GM21367 (cell line): ENCODE results near the gene SLC24A3.
"Not testable (repeated sequence)": the region's sequence is repeated elsewhere in the genome, so short reads cannot be mapped to it uniquely, and the experiment has no call there.

Experiments used
- ATAC-seq: cut with Tn5 transposase; IDR thresholded peaks from one replicate; pipeline ENCODE4 v1.9.1; 2021; ENCODE audit not compliant: unreplicated experiment

SLC24A3 gene

GRCh38 chr20:19727251-19727847, 514.9 kb downstream of the SLC24A3 start:
- no peak for ATAC-seq

DNA sequence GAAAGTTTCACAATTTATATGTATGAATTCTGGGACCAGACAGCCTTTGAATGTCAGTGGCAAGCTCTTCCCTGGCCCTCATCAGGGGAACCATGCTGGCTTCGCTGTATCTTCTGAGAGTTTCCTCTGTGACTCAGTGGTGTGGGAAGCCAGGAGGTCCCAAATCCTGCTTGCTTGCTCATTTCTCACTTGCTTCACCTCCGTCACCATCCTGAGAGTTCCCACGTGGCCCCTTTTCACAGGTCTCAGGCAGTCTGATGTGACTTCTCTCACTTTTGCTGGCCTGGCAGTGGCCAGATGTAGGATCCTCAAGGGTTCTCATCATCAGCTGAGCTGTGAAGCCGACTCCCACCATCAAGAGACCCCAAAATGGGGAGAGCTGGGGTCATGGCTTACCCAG, 517.2 kb downstream of the SLC24A3 start:
- no peak for ATAC-seq

- ATAC-seq: no peak
Observed at GRCh38 chr20:19730706-19731105, 518.3 kb downstream of the SLC24A3 start.

GRCh38 chr20:19734811-19735210, 522.4 kb downstream of the SLC24A3 start:
- ATAC-seq: no peak

- no peak for ATAC-seq
Observed at GRCh38 chr20:19735446-19735845, 523.0 kb downstream of the SLC24A3 start.

DNA sequence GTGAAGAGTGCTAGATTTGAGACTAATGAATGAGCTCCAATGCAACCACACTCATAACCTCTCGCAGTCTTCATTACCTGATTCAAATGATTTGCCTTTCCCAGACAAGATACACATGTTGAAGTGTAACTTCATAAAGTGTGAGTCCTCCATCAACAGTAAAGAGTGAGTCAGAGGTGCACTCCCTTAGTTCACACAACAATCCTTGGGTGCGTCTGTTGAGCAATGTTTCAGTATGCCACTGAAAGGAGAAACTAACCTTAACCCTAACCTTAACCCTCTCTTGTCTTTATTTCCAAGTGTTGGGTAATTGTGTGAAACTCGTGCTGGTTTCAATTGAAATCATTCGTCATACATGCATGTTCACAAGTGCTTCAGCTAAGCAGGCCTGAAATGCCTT, 524.6 kb downstream of the SLC24A3 start:
- no peak for ATAC-seq

GRCh38 chr20:19738951-19739350, 526.5 kb downstream of the SLC24A3 start:
- ATAC-seq: no peak

- ATAC-seq: no peak
Observed at GRCh38 chr20:19739351-19739750, 526.9 kb downstream of the SLC24A3 start.

DNA sequence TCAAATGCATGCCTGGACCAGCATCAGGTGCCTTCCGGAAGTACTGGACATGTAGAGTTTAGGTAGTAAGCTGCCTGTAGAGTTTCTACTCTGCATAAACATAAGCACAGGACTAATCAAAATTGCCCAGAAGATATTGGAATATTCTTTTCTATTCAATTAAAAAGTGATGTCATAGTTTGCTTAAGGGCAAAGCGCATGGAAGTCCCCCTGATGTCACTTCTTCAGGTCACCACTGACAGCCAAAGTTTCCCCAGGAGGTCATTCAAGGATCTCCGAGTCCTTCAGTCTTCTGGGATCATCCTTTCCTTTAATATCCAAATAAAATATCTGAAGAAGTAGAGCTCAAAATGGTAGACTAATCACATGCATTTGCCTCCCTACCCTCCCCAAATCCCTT, 528.1 kb downstream of the SLC24A3 start:
- ATAC-seq: no peak

- ATAC-seq: no peak
Observed at GRCh38 chr20:19741924-19742323, 529.5 kb downstream of the SLC24A3 start.

- no peak for ATAC-seq
Observed at GRCh38 chr20:19742974-19743639, 530.7 kb downstream of the SLC24A3 start.

DNA sequence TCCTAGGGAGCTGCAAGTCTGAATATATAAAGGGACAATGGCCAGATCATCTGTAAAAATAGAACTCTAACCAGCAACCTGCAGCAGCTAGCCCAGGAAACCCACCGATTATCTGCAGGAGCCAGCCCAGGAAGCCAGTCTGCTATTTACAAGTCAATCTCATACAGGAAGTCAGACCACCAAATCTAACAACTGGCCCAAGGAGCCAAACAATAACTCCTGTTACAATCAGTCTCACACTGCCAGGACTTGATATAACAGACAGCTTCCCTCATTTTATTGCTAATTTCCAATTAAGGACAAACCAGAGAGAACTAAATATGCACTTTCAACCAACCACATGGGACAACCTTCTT, 531.2 kb downstream of the SLC24A3 start:
- no peak for ATAC-seq

DNA sequence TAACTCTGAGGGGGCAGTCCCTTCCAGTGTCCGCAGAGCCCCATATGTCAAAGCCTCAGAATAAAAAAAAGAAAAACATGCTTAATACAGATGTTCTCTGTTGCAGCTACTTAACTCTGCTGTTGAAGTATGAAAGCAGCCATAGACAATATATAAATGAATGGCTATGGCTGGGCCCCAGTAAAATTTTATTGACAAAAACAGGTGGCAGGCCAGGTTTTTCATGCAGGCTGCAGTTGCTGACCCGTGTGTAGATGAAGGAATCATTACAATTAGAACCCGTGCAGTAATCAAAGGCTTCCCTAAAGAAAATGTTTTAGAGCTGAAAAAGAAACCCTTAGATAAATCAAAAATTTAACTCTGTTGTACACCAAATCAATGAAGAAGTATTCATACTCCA, 532.7 kb downstream of the SLC24A3 start:
- ATAC-seq: no peak

GRCh38 chr20:19745584-19745983, 533.1 kb downstream of the SLC24A3 start:
- no peak for ATAC-seq

DNA sequence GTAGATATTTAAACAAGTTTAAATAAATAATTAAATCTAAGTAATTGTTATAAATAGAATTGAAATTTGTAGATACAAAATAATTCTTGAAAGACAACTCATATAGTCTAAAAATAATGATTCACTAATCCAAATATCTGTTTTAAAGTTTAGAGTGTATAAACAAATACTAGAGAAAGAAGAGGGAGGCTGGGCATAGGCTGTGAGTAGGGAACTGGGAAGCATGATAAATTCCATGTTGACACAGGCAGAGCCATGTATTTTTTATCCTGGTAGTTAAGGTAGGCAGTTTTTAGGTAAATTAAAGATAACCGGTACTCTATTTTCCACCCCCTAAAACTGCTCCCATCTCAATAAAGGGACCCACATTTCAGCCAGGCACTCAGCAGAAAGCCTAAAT, 534.0 kb downstream of the SLC24A3 start:
- no peak for ATAC-seq

GRCh38 chr20:19747903-19748302, 535.5 kb downstream of the SLC24A3 start:
- ATAC-seq: no peak

- ATAC-seq: no peak
Observed at GRCh38 chr20:19748681-19749080, 536.2 kb downstream of the SLC24A3 start.

DNA sequence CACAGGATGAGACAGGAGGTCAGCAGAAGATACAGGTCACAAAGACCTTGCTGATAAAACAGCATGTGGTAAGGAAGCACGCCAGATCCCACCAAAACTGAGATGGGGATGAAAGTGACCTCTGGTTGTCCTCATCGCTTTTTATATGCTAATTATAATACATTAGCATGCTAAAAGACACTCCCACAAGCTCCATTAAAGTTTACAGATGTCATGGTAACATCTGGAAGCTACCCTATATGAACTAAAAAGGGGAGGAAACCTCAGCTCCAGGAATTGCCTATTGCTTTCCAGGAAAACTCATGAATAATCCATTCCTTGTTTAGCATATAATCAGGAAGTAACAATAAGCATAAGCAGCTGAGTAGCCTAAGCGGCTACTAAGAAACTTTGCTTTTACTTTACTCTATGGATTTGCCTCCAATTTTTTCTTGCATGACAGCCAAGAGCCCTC, 537.2 kb downstream of the SLC24A3 start:
- ATAC-seq: no peak

- ATAC-seq: no peak
Observed at GRCh38 chr20:19750101-19750606, 537.7 kb downstream of the SLC24A3 start.

DNA sequence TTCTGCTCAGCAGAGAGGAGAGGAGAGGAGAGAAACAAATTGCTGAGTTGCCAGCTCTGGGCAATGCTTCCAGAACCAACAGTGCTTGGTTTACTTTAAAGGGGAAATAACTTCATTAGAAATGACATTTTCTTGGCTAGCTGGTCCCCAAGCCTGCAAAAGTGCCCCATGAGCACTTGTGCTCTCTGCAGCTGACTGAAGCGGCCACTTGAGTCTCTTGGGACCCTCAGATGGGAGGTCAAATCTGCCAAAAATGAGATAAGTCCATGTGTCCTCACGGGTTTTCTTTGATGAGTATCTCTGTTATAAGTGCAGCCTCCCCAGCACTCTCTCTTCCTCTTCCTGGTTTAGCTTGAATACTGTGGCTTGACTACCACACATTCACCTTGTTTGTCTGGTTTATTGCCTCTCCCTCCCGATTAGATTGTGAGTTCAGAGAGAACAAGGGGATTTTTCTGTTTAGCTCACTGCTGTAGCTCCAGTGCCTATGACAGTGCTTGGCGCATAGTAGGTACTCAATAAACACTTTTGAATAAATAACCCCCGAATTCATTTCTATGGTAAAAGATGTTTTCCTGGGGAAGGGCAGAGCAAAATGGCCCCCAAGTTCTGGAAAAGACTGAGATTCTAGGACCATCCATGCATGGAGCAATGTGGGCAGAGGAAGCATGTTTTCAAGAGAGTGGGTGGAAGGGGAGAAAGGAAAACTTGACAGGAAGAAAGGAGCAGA, 538.6 kb downstream of the SLC24A3 start:
- no peak for ATAC-seq

- ATAC-seq: not testable (repeated sequence)
Observed at GRCh38 chr20:19754201-19754600, 541.8 kb downstream of the SLC24A3 start.
